GM19372 (cell line): ENCODE data around the gene ZFAND4.
A peak's percentile ranks its signal among the peaks of the same experiment; 100 is the strongest.
"Not testable (repeated sequence)": the region's sequence is repeated elsewhere in the genome, so short reads cannot be mapped to it uniquely, and the experiment has no call there.

Experiments
- ATAC-seq: cut with Tn5 transposase; IDR thresholded peaks from one replicate; pipeline ENCODE4 v1.9.1; 2021; ENCODE audit warnings: mild to moderate bottlenecking, low read depth, moderate library complexity; ENCODE audit not compliant: unreplicated experiment

The ZFAND4 gene

DNA sequence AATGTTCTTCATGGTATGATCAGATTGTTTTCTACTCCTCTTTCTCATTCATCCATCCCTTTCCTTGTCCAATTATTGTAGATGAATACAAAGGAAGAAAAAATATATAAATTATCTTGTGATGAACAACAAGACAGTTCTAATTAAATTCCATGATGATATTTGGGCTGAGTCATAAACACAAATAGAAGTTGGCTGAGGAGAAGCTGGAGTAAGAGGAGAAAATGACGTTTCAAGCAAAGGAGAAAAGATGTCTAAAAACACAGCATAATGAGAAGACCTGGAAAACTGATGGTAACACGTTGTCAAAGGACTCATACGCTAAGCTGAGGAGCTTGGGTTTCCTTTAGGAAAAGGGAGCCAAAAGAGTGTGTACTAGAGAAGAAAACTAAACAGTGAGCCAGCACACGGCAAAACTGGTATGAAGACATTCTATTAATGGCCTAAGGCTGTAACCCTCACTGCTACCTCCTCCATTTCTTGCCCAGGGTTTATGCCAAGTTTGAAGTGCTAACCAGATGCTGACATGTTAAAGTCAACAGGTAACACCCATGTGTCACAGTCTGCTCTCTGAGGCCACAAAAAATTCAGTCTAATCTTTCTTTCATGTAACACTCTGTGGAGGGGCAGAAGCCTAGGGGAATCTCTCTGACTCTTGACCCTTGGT is 26.1 kb downstream of the ZFAND4 start:
- ATAC-seq: no peak

DNA sequence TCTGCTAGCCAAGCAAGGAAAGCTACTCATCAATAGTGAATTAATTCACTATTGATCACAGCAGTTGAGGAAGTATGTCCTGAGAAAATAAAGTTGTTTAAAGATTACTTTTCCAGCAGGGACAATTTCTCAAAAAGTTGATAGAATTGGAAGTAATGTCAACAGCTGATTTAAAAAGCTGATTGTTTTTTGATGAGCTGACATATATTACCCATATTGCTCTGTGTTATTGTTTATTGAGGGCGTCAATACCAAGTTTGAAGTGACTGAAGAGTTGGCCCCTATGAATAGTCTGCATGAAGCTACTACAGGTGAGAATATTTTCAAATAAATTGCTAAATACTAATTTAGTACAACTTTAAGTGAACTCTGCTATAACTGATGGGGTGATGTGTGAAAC is 28.0 kb downstream of the ZFAND4 start:
- ATAC-seq: no peak

DNA sequence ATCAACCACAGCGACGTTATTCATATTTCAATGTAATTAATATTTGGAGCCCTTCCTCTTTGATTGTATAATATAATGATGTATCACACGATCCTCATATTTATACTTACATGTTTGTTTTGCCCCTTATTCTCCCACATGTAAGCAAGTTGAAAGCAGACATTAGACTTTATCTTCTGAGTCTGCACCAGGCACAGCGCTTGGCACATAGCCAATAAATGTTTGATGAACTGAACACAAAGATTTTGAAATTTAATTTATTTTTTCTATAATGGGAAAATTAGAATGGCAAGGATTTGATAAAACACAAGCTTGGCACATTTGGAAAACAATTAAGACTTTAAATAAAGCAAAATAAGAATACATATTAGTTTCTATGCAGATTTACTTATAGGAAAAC is 31.6 kb downstream of the ZFAND4 start:
- no peak for ATAC-seq

DNA sequence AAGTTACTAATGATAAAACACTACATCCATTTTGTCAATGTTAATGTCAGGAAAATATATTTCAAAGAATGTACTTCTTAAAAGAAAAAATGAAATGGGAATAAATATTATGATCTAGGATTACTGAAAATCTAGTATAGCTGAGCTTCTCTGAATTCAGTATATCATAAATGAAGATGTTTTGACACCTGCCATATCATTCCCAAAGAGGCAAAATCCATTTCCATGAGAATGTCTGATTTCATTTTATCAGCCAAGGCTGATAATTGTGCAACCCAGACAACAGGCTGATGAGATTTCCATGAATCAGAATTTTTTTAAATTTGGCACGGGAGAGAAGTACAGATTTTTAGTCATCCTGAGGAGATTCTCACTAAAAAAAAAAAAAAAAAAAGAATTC is 32.5 kb downstream of the ZFAND4 start:
- ATAC-seq: no peak

DNA sequence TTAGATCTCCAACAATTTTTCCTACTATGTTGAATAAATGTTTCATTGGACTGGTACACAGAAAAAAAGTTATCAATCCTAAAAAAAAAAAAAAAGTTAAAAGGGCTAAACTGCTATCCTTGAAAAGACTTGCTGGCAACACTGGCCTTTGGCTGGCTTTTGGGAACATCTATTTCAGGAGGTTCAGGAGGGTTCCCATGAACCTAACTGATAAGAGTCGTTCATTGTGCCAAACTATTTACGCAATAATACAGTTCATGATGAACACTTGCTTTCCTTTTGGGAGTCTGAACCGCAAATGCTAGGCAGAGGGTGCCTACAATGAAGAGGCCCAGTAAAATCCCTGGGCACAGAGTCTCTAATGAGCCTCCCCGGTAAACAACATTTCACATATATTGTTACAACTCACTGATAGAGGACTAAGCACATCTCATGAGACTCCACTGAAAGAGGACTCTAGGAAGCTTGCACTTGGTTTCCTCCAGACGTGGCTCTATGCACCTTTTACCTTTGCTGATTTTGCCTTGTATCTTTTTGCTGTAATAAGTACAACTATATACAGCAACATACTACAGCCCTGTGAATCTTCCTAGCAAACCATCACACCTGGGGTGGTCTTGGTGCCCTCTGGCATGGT is 45.0 kb downstream of the ZFAND4 start:
- ATAC-seq: no peak

DNA sequence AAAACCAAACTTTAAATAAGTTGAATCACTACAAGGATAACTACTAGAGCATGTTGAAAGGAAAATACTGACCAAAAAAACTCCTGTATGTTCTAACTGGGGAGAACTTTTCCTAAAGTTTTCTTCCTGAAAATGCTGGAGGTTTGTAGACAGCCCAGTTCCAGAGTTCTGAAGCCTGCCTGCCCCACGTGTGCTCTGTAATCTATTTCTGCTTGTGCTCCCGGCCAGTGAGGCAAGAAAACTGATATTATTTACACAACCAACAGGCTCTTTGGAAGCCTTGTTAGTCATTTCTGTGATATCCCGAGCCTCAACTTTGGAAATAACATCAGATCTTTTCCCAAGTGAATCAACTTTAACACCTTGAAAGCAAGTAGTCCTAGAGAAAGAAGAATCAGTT is 46.7 kb downstream of the ZFAND4 start:
- ATAC-seq: no peak

DNA sequence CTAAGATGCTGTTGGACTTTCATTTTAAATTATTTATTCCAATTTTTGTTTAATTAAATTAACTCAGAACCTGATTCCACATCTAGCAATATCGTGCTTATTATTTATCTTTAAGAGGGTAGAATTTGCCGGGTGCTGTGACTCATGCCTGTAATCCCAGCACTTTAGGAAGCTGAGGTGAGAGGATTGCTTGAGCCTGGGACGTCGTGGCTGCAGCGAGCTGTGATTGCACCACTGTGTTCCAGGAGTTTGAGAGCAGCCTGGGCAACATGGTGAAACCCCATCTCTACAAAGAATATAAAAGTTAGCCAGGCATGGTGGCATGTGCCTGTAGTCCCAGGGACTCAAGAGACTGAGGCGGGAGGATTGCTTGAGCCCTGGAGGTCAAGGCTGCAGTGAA is 47.8 kb downstream of the ZFAND4 start:
- ATAC-seq: no peak

DNA sequence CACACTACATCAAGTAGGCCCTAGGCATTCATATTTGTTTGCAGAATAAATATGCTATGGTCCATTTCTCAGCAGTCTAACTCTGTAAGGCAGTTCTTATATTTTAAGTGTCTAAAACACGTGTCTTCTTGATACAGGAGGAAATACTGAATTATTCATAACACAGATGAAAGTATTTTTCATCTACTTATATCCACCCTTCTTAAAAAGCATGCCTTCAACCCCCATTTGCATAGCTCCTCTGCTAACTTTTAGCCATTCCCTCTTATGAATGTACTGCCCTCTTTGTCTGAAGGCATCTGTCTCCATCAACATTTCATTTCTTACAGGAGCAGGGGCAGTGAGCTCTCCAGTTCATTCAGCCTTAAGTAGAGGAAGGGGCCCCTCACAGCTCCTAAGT is 57.7 kb downstream of the ZFAND4 start:
- ATAC-seq: no peak

DNA sequence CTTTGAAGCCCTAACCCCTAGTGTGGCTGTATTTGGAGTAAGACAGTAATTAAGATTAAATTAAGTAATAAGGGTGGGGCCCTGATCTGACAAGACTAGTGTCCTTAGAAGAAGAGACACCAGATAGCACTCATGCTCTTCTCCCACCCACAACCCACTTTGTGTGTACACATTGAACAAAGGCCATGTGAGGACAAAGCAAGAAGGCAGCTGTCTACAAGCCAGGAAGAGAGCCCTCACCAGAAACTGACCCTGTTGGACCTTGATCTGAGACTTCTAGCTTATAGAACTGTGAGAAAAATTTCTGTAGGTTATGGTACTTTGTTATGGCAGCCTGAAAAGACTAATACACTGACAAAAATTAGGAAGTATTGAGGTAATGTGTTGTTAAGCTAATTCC is 59.8 kb downstream of the ZFAND4 start:
- ATAC-seq: no peak

DNA sequence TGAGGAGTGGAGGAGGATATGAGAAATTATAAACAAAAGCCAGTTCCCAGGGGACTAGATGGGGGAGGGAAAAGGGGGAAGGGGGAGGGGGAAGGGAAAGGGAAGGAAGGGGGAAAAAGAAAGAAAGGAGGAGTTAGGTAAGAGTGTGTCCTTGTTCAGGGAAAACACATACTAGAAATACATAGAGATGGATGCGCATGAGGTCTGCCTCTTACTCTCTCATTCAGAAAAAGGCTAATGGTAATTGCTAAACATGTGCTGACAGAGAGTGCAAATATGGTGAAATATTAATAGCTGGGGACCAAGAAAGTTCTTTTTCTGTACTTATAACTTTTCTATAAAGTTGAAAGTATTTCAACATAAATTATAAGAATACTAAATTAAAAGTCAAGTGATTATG is 64.5 kb downstream of the ZFAND4 start:
- ATAC-seq: no peak

DNA sequence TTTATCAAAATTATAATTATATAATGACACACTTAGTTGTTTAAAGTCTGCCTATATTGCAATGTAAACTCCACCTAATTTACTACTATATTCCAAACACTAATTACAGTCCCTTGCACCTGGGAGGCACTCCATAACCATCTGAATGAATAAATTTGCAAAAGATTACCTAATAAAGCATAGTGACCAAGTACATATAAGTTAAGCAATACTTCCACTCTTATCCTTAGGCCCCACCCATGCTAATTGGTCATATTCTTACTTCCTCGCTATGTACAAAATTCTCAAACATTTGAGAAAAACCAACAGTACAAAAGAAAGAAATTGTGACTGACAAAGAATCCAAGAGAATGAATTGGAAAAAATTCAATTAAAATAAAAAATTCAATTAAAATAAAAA is 65.3 kb downstream of the ZFAND4 start:
- no peak for ATAC-seq

DNA sequence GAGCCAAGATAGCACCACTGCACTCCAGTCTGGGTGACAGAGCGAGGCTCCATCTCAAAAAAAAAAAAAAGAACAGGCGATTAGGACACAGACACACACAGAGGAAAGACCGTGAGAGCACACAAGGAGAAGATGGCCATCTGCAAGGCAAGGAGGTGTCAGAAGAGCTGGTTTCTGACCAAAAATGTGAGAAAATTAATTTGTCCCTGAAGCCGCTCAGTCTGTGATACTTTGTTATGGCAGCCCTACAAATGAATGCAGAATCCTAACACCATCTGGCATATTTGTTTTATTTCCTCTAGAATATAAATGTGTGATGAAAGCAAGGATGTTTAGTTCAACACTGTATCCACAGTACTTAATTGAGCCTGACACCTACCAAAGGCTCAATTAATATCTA is 69.7 kb downstream of the ZFAND4 start:
- no peak for ATAC-seq

DNA sequence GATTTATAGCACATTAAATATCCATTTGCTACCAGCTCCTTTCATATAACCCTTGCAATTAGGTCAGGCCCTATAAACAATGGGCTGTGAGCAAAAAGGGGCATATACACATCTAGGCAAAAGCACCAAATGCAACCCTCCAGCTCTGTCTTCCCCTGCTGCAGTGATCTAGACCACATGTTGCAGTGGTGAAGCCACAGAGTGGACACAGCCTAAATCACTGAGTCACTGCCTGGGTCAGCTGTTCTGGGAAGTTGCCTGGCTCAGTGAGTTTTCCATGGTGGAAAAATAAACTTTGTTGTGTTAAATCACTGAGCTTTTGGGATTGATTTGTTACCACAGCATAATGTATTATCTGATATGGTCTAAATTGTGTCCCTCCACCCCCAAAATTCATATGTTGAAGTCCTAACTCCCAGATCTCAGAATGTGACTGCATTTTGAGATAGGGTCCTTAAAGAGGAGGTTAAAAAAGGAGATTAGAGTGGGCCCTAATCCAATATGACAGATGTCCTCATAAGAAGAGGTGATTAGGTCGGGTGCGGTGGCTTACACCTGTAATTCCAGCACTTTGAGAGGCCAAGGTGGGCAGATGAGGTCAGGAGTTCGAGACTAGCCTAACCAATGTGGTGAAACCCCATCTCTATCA is 70.4 kb downstream of the ZFAND4 start:
- no peak for ATAC-seq

DNA sequence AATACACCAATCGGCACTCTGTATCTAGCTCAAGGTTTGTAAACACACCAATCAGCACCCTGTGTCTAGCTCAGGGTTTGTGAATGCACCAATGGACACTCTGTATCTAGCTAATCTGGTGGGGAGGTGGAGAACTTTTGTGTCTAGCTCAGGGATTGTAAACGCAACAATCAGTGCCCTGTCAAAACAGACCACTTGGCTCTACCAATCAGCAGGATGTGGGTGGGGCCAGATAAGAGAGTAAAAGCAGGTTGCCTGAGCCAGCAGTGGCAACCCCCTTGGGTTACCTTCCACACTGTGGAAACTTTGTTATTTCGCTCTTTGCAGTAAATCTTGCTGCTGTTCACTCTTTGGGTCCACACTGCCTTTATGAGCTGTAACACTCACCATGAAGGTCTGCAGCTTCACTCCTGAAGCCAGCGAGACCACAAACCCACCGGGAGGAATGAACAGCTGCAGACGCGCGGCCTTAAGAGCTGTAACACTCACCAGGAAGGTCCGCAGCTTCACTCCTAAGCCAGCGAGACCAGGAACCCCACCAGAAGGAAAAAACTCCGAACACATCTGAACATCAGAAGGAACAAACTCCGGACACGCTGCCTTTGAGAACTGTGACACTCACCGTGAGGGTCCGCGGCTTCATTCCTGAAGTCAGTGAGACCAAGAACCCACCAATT is 71.2 kb downstream of the ZFAND4 start:
- ATAC-seq: not testable (repeated sequence)

DNA sequence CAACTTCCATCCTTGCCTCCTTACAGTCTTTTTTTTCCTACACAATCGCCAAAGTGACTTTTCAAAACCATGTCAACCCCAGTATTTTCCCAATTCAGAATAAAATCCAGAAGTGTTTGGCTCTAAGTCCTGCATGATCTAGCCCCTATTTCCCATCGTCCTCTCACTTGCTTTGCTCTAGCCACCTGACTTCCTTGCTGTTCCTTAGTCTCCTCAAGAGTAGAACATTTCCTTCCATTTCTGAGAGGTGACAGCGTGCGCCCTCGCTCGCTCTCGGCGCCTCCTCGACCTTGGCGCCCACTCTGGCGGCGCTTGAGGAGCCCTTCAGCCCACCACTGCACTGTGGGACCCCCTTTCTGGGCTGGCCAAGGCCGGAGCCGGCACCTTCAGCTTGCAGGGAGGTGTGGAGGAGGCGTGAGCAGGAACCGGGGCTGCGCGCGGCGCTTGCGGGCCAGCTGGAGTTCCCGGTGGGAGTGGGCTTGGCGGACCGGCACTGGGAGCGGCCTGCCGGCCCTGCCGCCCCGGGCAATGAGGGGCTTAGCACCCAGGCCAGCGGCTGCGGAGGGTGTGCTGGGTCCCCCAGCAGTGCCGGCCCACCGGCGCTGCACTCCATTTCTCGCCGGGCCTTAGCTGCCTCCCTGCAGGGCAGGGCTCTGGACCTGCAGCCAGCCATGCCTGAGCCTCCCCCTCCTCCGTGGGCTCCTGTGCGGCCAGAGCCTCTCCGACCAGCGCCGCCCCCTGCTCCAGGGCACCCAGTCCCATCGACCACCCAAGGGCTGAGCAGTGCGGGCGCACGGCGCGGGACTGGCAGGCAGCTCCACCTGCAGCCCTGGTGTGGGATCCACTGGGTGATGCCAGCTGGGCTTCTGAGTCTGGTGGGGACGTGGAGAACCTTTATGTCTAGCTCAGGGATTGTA is 72.0 kb downstream of the ZFAND4 start:
- ATAC-seq: not testable (repeated sequence)

DNA sequence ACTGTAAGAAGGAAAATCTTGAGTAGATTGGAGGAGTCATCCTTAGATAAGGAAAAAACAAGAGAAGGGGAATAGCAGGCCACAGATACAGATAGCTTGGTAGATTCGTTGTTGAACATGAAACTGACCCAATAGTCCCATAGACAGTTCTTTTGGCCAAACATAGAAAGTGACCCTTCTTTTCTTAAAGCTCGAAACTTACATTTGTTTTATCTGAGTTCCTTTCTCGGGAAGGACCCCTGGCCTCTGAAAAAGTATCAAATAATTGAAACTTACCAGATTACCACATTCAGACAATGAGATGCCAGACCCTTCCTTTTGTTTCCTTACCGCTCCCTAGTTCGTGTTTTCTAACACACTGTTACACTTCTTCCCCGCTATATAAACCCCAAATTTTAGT is 72.9 kb downstream of the ZFAND4 start:
- no peak for ATAC-seq

DNA sequence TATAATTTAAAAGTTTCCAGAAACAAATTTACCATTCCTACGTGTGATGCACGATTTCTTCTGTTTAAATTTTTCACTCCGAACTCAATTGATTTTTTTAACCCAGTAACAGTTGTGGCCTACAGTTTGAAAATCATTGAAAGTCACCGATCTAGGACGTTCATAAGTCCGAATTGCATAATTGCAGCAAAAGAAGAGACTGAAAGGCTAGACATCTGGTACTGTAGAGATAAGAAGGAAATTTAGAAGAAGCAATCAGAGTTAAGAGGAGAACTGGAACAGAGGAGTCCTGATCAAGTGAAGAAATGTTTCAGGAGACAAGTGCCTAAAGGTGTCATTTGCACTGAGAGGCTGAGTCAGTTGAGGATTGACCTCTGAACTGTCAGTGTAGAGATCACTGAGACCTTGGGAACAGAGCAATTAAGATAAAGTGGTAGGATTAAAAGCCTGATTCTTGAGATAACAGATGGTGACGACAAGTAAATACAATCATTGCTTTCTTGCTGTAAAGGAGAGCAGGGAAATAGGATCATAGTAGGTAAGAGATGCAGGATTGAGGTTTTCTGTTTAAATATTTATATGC is 73.5 kb downstream of the ZFAND4 start:
- ATAC-seq: no peak

DNA sequence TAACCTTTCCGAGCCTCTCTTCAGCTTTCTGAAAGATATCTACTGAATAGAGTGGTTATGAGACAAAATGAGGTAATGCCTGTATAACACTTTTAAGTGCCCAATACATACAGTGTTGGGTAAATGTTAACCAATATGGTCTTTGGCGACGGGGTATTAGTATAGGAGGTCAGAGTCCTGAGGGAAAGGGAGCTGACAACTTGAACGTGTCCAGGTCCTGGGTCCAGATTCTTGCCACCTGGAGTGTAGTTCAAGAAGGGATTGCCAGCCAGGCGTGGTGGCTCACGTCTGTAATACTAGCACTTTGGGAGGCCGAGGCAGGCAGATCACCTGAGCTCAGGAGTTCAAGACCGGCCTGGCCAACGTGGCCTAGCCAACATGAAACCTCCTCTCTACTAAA is 76.0 kb downstream of the ZFAND4 start:
- no peak for ATAC-seq

DNA sequence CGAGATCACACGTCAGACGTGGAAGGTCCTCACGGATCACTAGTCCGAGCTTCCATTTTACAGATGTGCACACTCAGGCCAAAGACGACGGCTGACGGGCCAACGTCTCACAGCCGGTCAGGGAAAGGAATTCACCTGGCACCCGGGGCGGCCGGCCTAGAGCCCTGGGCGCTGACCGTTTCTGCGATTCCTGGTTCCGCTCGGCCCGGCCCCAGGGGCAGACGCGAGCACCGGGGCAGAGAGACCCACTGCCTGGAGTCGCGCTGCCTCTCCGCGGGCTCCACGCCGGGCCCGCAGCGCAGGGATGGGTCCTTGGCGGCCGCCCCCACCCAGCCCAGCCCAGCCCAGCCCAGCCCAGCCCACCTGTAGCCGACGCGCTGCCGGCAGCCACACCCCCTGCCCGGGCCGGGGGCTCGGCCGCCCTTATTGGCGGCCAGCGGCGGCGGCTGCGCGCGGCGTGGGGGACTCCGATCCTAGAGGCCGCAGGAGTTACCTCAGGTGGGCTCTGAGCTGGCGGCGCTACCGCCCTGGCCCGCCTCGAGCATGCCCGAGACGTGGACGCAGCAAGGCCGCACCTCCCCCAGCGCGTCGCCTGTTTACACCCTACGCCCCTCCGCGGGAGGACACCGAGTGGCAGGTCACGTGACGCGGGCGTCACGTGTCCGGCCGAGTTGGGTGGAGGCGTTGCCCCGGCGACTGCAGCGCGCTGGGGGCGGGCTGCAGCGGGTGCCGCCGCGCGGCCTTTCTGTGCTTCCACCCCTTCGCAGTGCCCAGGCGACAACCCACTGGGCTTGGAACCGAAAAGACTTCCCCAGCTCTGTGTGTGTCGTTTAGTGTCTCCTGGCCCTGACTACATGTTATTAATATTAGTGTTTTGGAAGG is 78.1 kb downstream of the ZFAND4 start:
- ATAC-seq: peak; percentile 95
